Heart right ventricle (tissue), 12 donors: Measurements from ENCODE around the gene CTSD. TPM values are rescaled to one million over a fixed set of nuclear protein-coding genes. Genes with fewer than 3 reads are reported as not detected.

Experiments used
- polyA plus RNA-seq, 2 donors: library from polyadenylated mRNA; stranded (reverse); fragments of 200-250 nt; gene quantifications; one replicate each; pipeline ENCODE4 v1.2.3, GENCODE V29; 2013
- total RNA-seq, 10 donors: library from RNA; stranded (reverse); fragmentation: NEBNext Ultra II Directional in 3 of 10; extraction: Animal tissue kit (Norgen Biotek cat#: 25700) in 3 of 10; gene quantifications; one replicate each; pipeline versions ENCODE4 v1.2.1 to v1.2.4, GENCODE V29; 2021 to 2023
- donor health status: ischemic (EF 13 %, LVEDD 7.1; RV severe dilation, severe dysfunction).
- donor health status: healthy with polysubstance abuse.
- donor health status: DM: no; HTN: yes; CAD: no.
- donor health status: DM: no; HTN: no; CAD: no.
- donor health status: ischemic (EF 25% LVEDD 6.9; RV normal size, moderate dysfunction).
- donor health status: ischemic (EF 25% LVEDD 5.7; RV mildly dilated, moderate dysfunction).
- donor health status: healthy.
- donor health status: nonischemic (EF 11% LVEDD 7.7; RV severe dilation, severe dysfunction).
- donor health status: DM: yes; HTN: yes; CAD: no.
- donor health status: PGD.
- donor health status: ischemic (EF 29% LVEDD 5.4; RV normal size, mild dysfunction).
- donor health status: nonischemic (EF 23%, LVEDD 6.1; RV moderate dilation, normal function).

The CTSD gene
- total and polyA plus RNA-seq, 12 donors, result 431 to 1,070 (median 786) TPM

Other genes starting within 250 kb of the CTSD start
- gene DUSP8, start 191.7 kb downstream of the CTSD start, total RNA-seq, result 10 to 100 TPM; 10.4 to 53.5 (median 22.2) TPM
- gene DUSP8, start 191.7 kb downstream of the CTSD start, polyA plus RNA-seq, result 1 to 10 TPM; 5.9 to 7.7 TPM
- not detected for gene KRTAP5-1, start 178.6 kb downstream of the CTSD start, total RNA-seq
- gene KRTAP5-1, start 178.6 kb downstream of the CTSD start, polyA plus RNA-seq, result not detected
- gene KRTAP5-2, start 165.6 kb downstream of the CTSD start, total RNA-seq, result not detected
- under 1 TPM in 1 of 2 donors, not detected in 1; 0.04 TPM for gene KRTAP5-2, start 165.6 kb downstream of the CTSD start, polyA plus RNA-seq
- not detected for gene KRTAP5-3, start 155.5 kb downstream of the CTSD start, total RNA-seq
- not detected for gene KRTAP5-3, start 155.5 kb downstream of the CTSD start, polyA plus RNA-seq
- gene KRTAP5-4, start 141.8 kb downstream of the CTSD start, total RNA-seq, result not detected
- gene KRTAP5-4, start 141.8 kb downstream of the CTSD start, polyA plus RNA-seq, result not detected
- not detected for gene KRTAP5-5, start 134.2 kb downstream of the CTSD start, total RNA-seq
- gene KRTAP5-5, start 134.2 kb downstream of the CTSD start, polyA plus RNA-seq, result not detected
- not detected for gene KRTAP5-6, start 66.7 kb downstream of the CTSD start, total RNA-seq
- gene KRTAP5-6, start 66.7 kb downstream of the CTSD start, polyA plus RNA-seq, result not detected
- gene IFITM10, start 13.3 kb downstream of the CTSD start, total RNA-seq, result 1 to 10 TPM in 4 of 10 donors, under 1 TPM in 6; 0.18 to 2.4 (median 0.42) TPM
- under 1 TPM; 0.07 to 0.80 TPM for gene IFITM10, start 13.3 kb downstream of the CTSD start, polyA plus RNA-seq
- not detected for gene SYT8, start 71.1 kb upstream of the CTSD start, total RNA-seq
- gene SYT8, start 71.1 kb upstream of the CTSD start, polyA plus RNA-seq, result not detected
- under 1 TPM in 3 of 10 donors, not detected in 7; 0.36 to 0.55 (median 0.46) TPM for gene TNNI2, start 75.1 kb upstream of the CTSD start, total RNA-seq
- 1 to 10 TPM in 1 of 2 donors, under 1 TPM in 1; 0.71 to 1.2 TPM for gene TNNI2, start 75.1 kb upstream of the CTSD start, polyA plus RNA-seq
- gene LSP1, start 89.2 kb upstream of the CTSD start, total RNA-seq, result 10 to 100 TPM; 16.0 to 57.2 (median 20.8) TPM
- gene LSP1, start 89.2 kb upstream of the CTSD start, polyA plus RNA-seq, result 10 to 100 TPM; 21.3 to 21.5 TPM
- 1 to 10 TPM; 2.3 to 4.9 (median 3.5) TPM for gene PRR33, start 128.0 kb upstream of the CTSD start, total RNA-seq
- 1 to 10 TPM in 1 of 2 donors, under 1 TPM in 1; 0.09 to 6.5 TPM for gene PRR33, start 128.0 kb upstream of the CTSD start, polyA plus RNA-seq
- 10 to 100 TPM; 12.5 to 49.9 (median 39.9) TPM for gene TNNT3, start 155.8 kb upstream of the CTSD start, total RNA-seq
- gene TNNT3, start 155.8 kb upstream of the CTSD start, polyA plus RNA-seq, result 10 to 100 TPM; 45.7 to 48.5 TPM
- 10 to 100 TPM; 45.9 to 95.8 (median 74.2) TPM for gene MRPL23, start 183.4 kb upstream of the CTSD start, total RNA-seq
- gene MRPL23, start 183.4 kb upstream of the CTSD start, polyA plus RNA-seq, result 100 to 1,000 TPM; 225 to 356 TPM
- 1,000 to 10,000 TPM in 2 of 10 donors, 100 to 1,000 TPM in 8; 235 to 1,965 (median 391) TPM for gene H19, start 233.9 kb upstream of the CTSD start, total RNA-seq
- 1,000 to 10,000 TPM in 1 of 2 donors, 100 to 1,000 TPM in 1; 653 to 1,642 TPM for gene H19, start 233.9 kb upstream of the CTSD start, polyA plus RNA-seq